Brain microvascular endothelial cell (primary cell): ENCODE measurements around the gene TCN2.

Experiments used
- DNase-seq: peaks from one replicate; pipeline ENCODE4 v3.0.0-alpha.2; 2020
- H3K27ac ChIP-seq: fragments of 250-450 bp; sonication (Bioruptor Pico); 2 replicates; pipeline ENCODE4 v1.5.1; 2020; ENCODE audit warnings: mild to moderate bottlenecking, moderate library complexity
- H3K27me3 ChIP-seq: fragments of 250-450 bp; sonication (Bioruptor Pico); replicated peaks from 2 replicates; pipeline ENCODE4 v1.5.1; 2020; ENCODE audit warnings: mild to moderate bottlenecking
- H3K36me3 ChIP-seq: fragments of 250-450 bp; sonication (Bioruptor Pico); replicated peaks from 2 replicates; pipeline ENCODE4 v1.5.1; 2020; ENCODE audit warnings: mild to moderate bottlenecking
- H3K4me3 ChIP-seq: 2 replicates; pipeline ENCODE4 v1.5.1; 2011; ENCODE audit warnings: low read depth, mild to moderate bottlenecking, control low read depth, low read length, moderate library complexity
- CTCF ChIP-seq: IDR thresholded peaks from 2 replicates; pipeline ENCODE4 v1.5.1; 2011; ENCODE audit warnings: low read depth, mild to moderate bottlenecking, moderate library complexity, low read length, control low read depth, inconsistent platforms; ENCODE audit errors: missing control alignments
- in situ Hi-C: cut with HindIII; loops from 2 replicates; pipeline ENCODE4 v1.10.0; 2017; ENCODE audit warnings: low sequenced_read_pairs, low pct_ligation_motif_present

TCN2 gene

GRCh38 chr22:30607300-30607930 is 441 bp downstream of the TCN2 start:
- no peak for TF ChIP-seq CTCF
- Histone ChIP-seq H3K36me3 (no peaks in the 10 kb centered on the region), H3K27ac (no peak overlapping the region), H3K27me3 (no peaks in the 10 kb centered on the region), H3K4me3 (peak overlapping the region; percentile 68)
- DNase-seq = no peak
- in situ Hi-C loops = no loop called here

- Histone ChIP-seq H3K27me3 (no peaks in the 10 kb centered on the region), H3K4me3 (no peak overlapping the region), H3K27ac (no peak overlapping the region), H3K36me3 (no peaks in the 10 kb centered on the region)
- DNase-seq = no peak
- in situ Hi-C loops = no loop called here
- no peak for TF ChIP-seq CTCF
Measured at GRCh38 chr22:30607939-30608338, 965 bp downstream of the TCN2 start.

GRCh38 chr22:30609260-30610185 is 2.5 kb downstream of the TCN2 start:
- H3K27me3 ChIP-seq = no peaks in the 10 kb centered on the region
- in situ Hi-C loops = no loop called here
- no peaks in the 10 kb centered on the region for H3K36me3 ChIP-seq
- TF ChIP-seq CTCF = no peak
- H3K4me3 ChIP-seq = no peak overlapping the region
- DNase-seq = peak; percentile 80
- peak overlapping the region; percentile 30 for H3K27ac ChIP-seq

- no peak for DNase-seq
- no peak overlapping the region for H3K27ac ChIP-seq
- TF ChIP-seq CTCF = no peak
- H3K4me3 ChIP-seq = no peak overlapping the region
- H3K27me3 ChIP-seq = no peaks in the 10 kb centered on the region
- H3K36me3 ChIP-seq = no peaks in the 10 kb centered on the region
- in situ Hi-C loops = no loop called here
Measured at GRCh38 chr22:30610299-30610698, 3.3 kb downstream of the TCN2 start.

- Histone ChIP-seq H3K27ac (no peak overlapping the region), H3K4me3 (no peak overlapping the region), H3K36me3 (no peaks in the 10 kb centered on the region), H3K27me3 (no peaks in the 10 kb centered on the region)
- no peak for TF ChIP-seq CTCF
- in situ Hi-C loops = no loop called here
- DNase-seq = no peak
Measured at GRCh38 chr22:30611197-30611596, 4.2 kb downstream of the TCN2 start.

- Histone ChIP-seq H3K27ac (no peak overlapping the region), H3K36me3 (no peaks in the 10 kb centered on the region), H3K4me3 (no peak overlapping the region), H3K27me3 (no peaks in the 10 kb centered on the region)
- no peak for TF ChIP-seq CTCF
- in situ Hi-C loops = no loop called here
- DNase-seq = no peak
Measured at GRCh38 chr22:30612789-30613188, 5.8 kb downstream of the TCN2 start.
